Globus pallidus (tissue), 1 donor: ENCODE data around the gene IL20RA.
"Not testable (repeated sequence)": the region's sequence is repeated elsewhere in the genome, so short reads cannot be mapped to it uniquely, and the experiment has no call there.

ENCODE experiments used
- DNase-seq: peaks from one replicate; pipeline ENCODE4 v3.0.0-alpha.2; 2015; ENCODE audit warnings: low spot score

IL20RA gene

GRCh38 chr6:137044366-137045221 is at the start of gene IL20RA:
IL20RA (minus strand) TSS chr6:137044965; CDS start chr6:137044728, 237 bp downstream.
- DNase-seq: peak; percentile 14

GRCh38 chr6:137093183-137094069 is 48.7 kb upstream of the IL20RA start:
- no peak for DNase-seq

GRCh38 chr6:137092018-137092417 is 47.3 kb upstream of the IL20RA start:
- DNase-seq: no peak

GRCh38 chr6:137089305-137089704 is 44.5 kb upstream of the IL20RA start:
- DNase-seq: no peak

- DNase-seq: no peak
Measured at GRCh38 chr6:137087902-137088301, 43.1 kb upstream of the IL20RA start.

GRCh38 chr6:137086031-137086430 is 41.3 kb upstream of the IL20RA start:
- DNase-seq: no peak

- no peak for DNase-seq
Measured at GRCh38 chr6:137084865-137085617, 40.3 kb upstream of the IL20RA start.

GRCh38 chr6:137084090-137084489 is 39.3 kb upstream of the IL20RA start:
- DNase-seq: no peak

GRCh38 chr6:137081997-137082396 is 37.2 kb upstream of the IL20RA start:
- no peak for DNase-seq

- no peak for DNase-seq
Measured at GRCh38 chr6:137080711-137081110, 35.9 kb upstream of the IL20RA start.

- DNase-seq: peak; percentile 56
Measured at GRCh38 chr6:137076277-137077068, 31.7 kb upstream of the IL20RA start.

- not testable (repeated sequence) for DNase-seq
Measured at GRCh38 chr6:137075790-137076189, 31.0 kb upstream of the IL20RA start.

- no peak for DNase-seq
Measured at GRCh38 chr6:137070303-137070702, 25.5 kb upstream of the IL20RA start.

GRCh38 chr6:137067399-137067798 is 22.6 kb upstream of the IL20RA start:
- DNase-seq: no peak

- no peak for DNase-seq
Measured at GRCh38 chr6:137058037-137058436, 13.3 kb upstream of the IL20RA start.

GRCh38 chr6:137056121-137056880 is 11.5 kb upstream of the IL20RA start:
- DNase-seq: no peak

- no peak for DNase-seq
Measured at GRCh38 chr6:137051790-137052472, 7.2 kb upstream of the IL20RA start.

GRCh38 chr6:137049095-137049494 is 4.3 kb upstream of the IL20RA start:
- no peak for DNase-seq

GRCh38 chr6:137046871-137047412 is 2.2 kb upstream of the IL20RA start:
- DNase-seq: peak; percentile 2
